PC-3 (cell line): ENCODE data around the gene REG1B.

Experiments used
- EZH2 ChIP-seq: fragments of 300-600 bp; sonication (generic); IDR thresholded peaks from one replicate; pipeline ENCODE4 v1.6.1; 2017; ENCODE audit warnings: antibody characterized with exemption, mild to moderate bottlenecking, low read length; ENCODE audit not compliant: unreplicated experiment
- EZH2phosphoT487 ChIP-seq: fragments of 300-600 bp; sonication (generic); IDR thresholded peaks from 2 replicates; pipeline ENCODE4 v1.6.1; 2018; ENCODE audit warnings: mild to moderate bottlenecking, antibody characterized with exemption, low read length, borderline replicate concordance
- TF ChIP-seq, protein P1 (sequence below): fragments of 300-600 bp; sonication (generic); conservative IDR thresholded peaks from 2 replicates; pipeline ENCODE4 v1.5.1; 2017; ENCODE audit warnings: antibody characterized with exemption, low read depth, mild to moderate bottlenecking, low read length

DNA sequence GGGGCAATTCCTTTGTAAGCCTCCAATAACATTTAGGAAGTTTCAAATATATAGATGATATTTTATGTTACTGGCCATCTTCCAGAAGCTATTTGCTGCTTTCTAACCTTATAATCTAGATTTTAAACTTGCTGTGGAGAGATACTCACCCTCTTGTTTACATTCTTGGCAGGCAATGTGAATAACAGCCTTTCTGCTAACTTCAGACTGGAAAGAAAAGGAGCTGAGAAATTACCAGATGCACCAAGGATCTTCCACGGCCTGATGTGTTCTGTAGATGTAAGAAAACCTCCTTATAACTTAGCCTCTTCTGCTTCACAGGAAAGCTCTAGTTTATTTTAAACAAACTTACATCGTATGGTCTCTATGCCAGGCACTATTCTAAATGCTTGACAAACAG, 16.7 kb downstream of the REG1B start:
- TF ChIP-seq, protein P1, sequence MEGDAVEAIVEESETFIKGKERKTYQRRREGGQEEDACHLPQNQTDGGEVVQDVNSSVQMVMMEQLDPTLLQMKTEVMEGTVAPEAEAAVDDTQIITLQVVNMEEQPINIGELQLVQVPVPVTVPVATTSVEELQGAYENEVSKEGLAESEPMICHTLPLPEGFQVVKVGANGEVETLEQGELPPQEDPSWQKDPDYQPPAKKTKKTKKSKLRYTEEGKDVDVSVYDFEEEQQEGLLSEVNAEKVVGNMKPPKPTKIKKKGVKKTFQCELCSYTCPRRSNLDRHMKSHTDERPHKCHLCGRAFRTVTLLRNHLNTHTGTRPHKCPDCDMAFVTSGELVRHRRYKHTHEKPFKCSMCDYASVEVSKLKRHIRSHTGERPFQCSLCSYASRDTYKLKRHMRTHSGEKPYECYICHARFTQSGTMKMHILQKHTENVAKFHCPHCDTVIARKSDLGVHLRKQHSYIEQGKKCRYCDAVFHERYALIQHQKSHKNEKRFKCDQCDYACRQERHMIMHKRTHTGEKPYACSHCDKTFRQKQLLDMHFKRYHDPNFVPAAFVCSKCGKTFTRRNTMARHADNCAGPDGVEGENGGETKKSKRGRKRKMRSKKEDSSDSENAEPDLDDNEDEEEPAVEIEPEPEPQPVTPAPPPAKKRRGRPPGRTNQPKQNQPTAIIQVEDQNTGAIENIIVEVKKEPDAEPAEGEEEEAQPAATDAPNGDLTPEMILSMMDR, result no peak
- no peak for TF ChIP-seq EZH2
- TF ChIP-seq EZH2phosphoT487, result no peak
